OCI-LY1 (cell line): ENCODE results near the gene FCF1.

Source experiments
- CTCF ChIP-seq: fragments of 200-600 bp; sonication (generic), shearing (Covaris generic); IDR thresholded peaks from 2 replicates; pipeline ENCODE4 v1.5.1; 2017; ENCODE audit warnings: mild to moderate bottlenecking, antibody characterized with exemption, low read length, moderate library complexity, mixed read lengths
- EZH2 ChIP-seq: fragments of 200-600 bp; sonication (generic), shearing (Covaris generic); IDR thresholded peaks from 2 replicates; pipeline ENCODE4 v1.8.0; 2017; ENCODE audit warnings: borderline replicate concordance, mixed run types, mild to moderate bottlenecking, antibody characterized with exemption, low read length, moderate library complexity, mixed read lengths

GRCh38 chr14:74737753-74738325, 24.9 kb downstream of the FCF1 start:
- TF ChIP-seq CTCF (no peak), EZH2 (no peak)
